GM23338 (cell line): ENCODE measurements around the gene BRSK1. TPM values are rescaled to one million over a fixed set of nuclear protein-coding genes. Genes with fewer than 3 reads are reported as not detected.

Source experiments
- ATAC-seq: fragments of 200-7000 bp; cut with Tn5 transposase; 3 replicates; pipeline ENCODE4 v1.9.1; 2020
- DNase-seq: peaks from one replicate; pipeline ENCODE4 v3.0.0-alpha.2; 2015; ENCODE audit warnings: low spot score
- H2AFZ ChIP-seq: fragments of 200-600 bp; sonication (generic); 2 replicates; pipeline ENCODE4 v1.8.0; 2016; ENCODE audit warnings: antibody characterized with exemption, mild to moderate bottlenecking, moderate library complexity
- H3F3A ChIP-seq: fragments of 200-600 bp; sonication (generic); replicated peaks from 2 replicates; pipeline ENCODE4 v1.8.0; 2017; ENCODE audit warnings: antibody characterized with exemption, mixed run types, low read depth
- H3K27ac ChIP-seq: fragments of 200-600 bp; sonication (generic); 2 replicates; pipeline ENCODE4 v1.6.1; 2016; ENCODE audit warnings: low read depth
- H3K27me3 ChIP-seq: fragments of 200-600 bp; sonication (generic); 2 replicates; pipeline ENCODE4 v1.8.0; 2016; ENCODE audit warnings: mild to moderate bottlenecking, mixed run types, moderate library complexity; ENCODE audit not compliant: insufficient read depth
- H3K36me3 ChIP-seq: fragments of 200-600 bp; sonication (generic); 2 replicates; pipeline ENCODE4 v1.8.0; 2016; ENCODE audit warnings: mild to moderate bottlenecking; ENCODE audit not compliant: insufficient read depth
- H3K4me1 ChIP-seq: fragments of 200-600 bp; sonication (generic); 2 replicates; pipeline ENCODE4 v1.8.0; 2016; ENCODE audit warnings: mild to moderate bottlenecking, moderate library complexity; ENCODE audit not compliant: insufficient read depth
- H3K4me2 ChIP-seq: fragments of 200-600 bp; sonication (generic); 2 replicates; pipeline ENCODE4 v1.7.1; 2017; ENCODE audit warnings: mixed run types
- H3K4me3 ChIP-seq: fragments of 200-600 bp; sonication (generic); 2 replicates; pipeline ENCODE4 v1.6.1; 2016; ENCODE audit warnings: mixed run types
- H3K79me2 ChIP-seq: fragments of 200-600 bp; sonication (generic); replicated peaks from 2 replicates; pipeline ENCODE4 v1.8.0; 2017; ENCODE audit warnings: mild to moderate bottlenecking; ENCODE audit not compliant: insufficient read depth
- H3K9me2 ChIP-seq: fragments of 200-600 bp; sonication (generic); 2 replicates; pipeline ENCODE4 v1.8.0; 2017; ENCODE audit not compliant: insufficient read depth
- H4K20me1 ChIP-seq: fragments of 200-600 bp; sonication (generic); replicated peaks from 2 replicates; pipeline ENCODE4 v1.8.0; 2017; ENCODE audit warnings: mild to moderate bottlenecking; ENCODE audit not compliant: insufficient read depth
- H3K27ac Mint-ChIP-seq: 2 replicates; pipeline ENCODE4 v1.8.0; 2020; ENCODE audit warnings: inconsistent platforms, mild to moderate bottlenecking, moderate library complexity, mixed read lengths
- H3K27me3 Mint-ChIP-seq: 3 replicates; pipeline ENCODE4 v1.8.0; 2022; ENCODE audit warnings: low read depth, mild to moderate bottlenecking, moderate library complexity, mixed read lengths, inconsistent platforms; ENCODE audit not compliant: insufficient read depth, poor library complexity
- H3K36me3 Mint-ChIP-seq: 3 replicates; pipeline ENCODE4 v1.8.0; 2021; ENCODE audit warnings: low read depth, mild to moderate bottlenecking, inconsistent platforms, moderate library complexity, mixed read lengths
- H3K4me1 Mint-ChIP-seq: 3 replicates; pipeline ENCODE4 v1.8.0; 2020; ENCODE audit warnings: mild to moderate bottlenecking, inconsistent platforms, mixed read lengths
- H3K4me3 Mint-ChIP-seq: 3 replicates; pipeline ENCODE4 v1.8.0; 2021; ENCODE audit warnings: moderate library complexity, mild to moderate bottlenecking, inconsistent platforms, mixed read lengths
- H3K9me3 Mint-ChIP-seq: 3 replicates; pipeline ENCODE4 v1.8.0; 2020; ENCODE audit warnings: moderate library complexity, mild to moderate bottlenecking, inconsistent platforms, mixed read lengths
- CREB1 ChIP-seq: fragments of 250-450 bp; sonication (Bioruptor Pico); IDR thresholded peaks from 2 replicates; pipeline ENCODE4 v1.5.0; 2020; ENCODE audit warnings: low read depth, mild to moderate bottlenecking, moderate library complexity
- EZH2 ChIP-seq: fragments of 200-600 bp; sonication (generic); IDR thresholded peaks from one replicate; pipeline ENCODE4 v1.8.0; 2017; ENCODE audit warnings: antibody characterized with exemption, mild to moderate bottlenecking, low read depth; ENCODE audit not compliant: unreplicated experiment
- EZH2phosphoT487 ChIP-seq: fragments of 200-600 bp; sonication (generic); IDR thresholded peaks from one replicate; pipeline ENCODE4 v1.8.1; 2018; ENCODE audit warnings: antibody characterized with exemption; ENCODE audit not compliant: unreplicated experiment
- JUNB ChIP-seq: IDR thresholded peaks from one replicate; pipeline ENCODE4 v1.6.1; 2016; ENCODE audit warnings: antibody characterized with exemption; ENCODE audit not compliant: unreplicated experiment
- REST ChIP-seq: IDR thresholded peaks from one replicate; pipeline ENCODE4 v1.6.1; 2018; ENCODE audit warnings: antibody characterized with exemption; ENCODE audit not compliant: unreplicated experiment
- ZNF114 ChIP-seq: fragments of 250-450 bp; sonication (Bioruptor Pico); IDR thresholded peaks from 2 replicates; pipeline ENCODE4 v1.5.0; 2020; ENCODE audit warnings: mild to moderate bottlenecking, moderate library complexity
- ZNF331 ChIP-seq: fragments of 250-450 bp; sonication (Bioruptor Pico); IDR thresholded peaks from 2 replicates; pipeline ENCODE4 v1.5.0; 2020; ENCODE audit warnings: low read depth, mild to moderate bottlenecking, moderate library complexity
- ZNF462 ChIP-seq: fragments of 250-450 bp; sonication (Bioruptor Pico); IDR thresholded peaks from 2 replicates; pipeline ENCODE4 v1.5.0; 2020; ENCODE audit warnings: mild to moderate bottlenecking, moderate library complexity
- polyA plus RNA-seq: library from polyadenylated mRNA; unstranded; fragments of >200 nt; fragmentation: Nextera tagmentation; extraction: Ambion mirVana; gene quantifications from 2 replicates; pipeline ENCODE4 v1.2.1, GENCODE V29; 2016
- total RNA-seq: library from RNA; depleted of rRNA; stranded (reverse); fragments of >200 nt; shearing (Covaris generic); gene quantifications from 2 replicates; pipeline ENCODE4 v1.2.3, GENCODE V29; 2014
- TF ChIP-seq, protein P1 (sequence below): IDR thresholded peaks from 2 replicates; pipeline ENCODE4 v1.6.1; 2016; ENCODE audit warnings: antibody characterized with exemption
- TF ChIP-seq, protein P2 (sequence below), 2 experiments: fragments of 200-600 bp in 1 of 2; sonication (generic) in 1 of 2; conservative IDR thresholded peaks; 2 replicates each; pipeline versions ENCODE4 v1.5.1 to v1.6.1; 2016 to 2017; ENCODE audit warnings: antibody characterized with exemption in 2 of 2, low read depth in 2 of 2, mild to moderate bottlenecking in 2 of 2, moderate library complexity in 1 of 2

BRSK1 gene
- total and polyA plus RNA-seq, 2 experiments from 2014 or later: 2.3 to 17.2 TPM

- H4K20me1 ChIP-seq: no peaks in the 10 kb centered on the region; the same call in none of the 2 replicates
- no peaks in the 10 kb centered on the region for H3K4me1 Mint-ChIP-seq
- H3K4me3 ChIP-seq: no peak overlapping the region
- no peak for DNase-seq
- H3K4me3 Mint-ChIP-seq: no peak overlapping the region
- peaks cover 2% of the 10 kb centered on the region; the same call in 1 of the 2 replicates for H3K79me2 ChIP-seq
- H3K27me3 Mint-ChIP-seq: no peaks in the 10 kb centered on the region
- no peaks in the 10 kb centered on the region; the same call in 1 of the 2 replicates for H3K36me3 ChIP-seq
- no peaks in the 10 kb centered on the region for H3K4me1 ChIP-seq
- H3K27ac ChIP-seq: no peak overlapping the region
- no peak overlapping the region for H3K27ac Mint-ChIP-seq
- TF ChIP-seq CREB1 (CRISPR knock-in tag): no peak
- TF ChIP-seq REST: no peak
- TF ChIP-seq ZNF114: no peak
- no peak for TF ChIP-seq EZH2phosphoT487
- TF ChIP-seq, protein P1, sequence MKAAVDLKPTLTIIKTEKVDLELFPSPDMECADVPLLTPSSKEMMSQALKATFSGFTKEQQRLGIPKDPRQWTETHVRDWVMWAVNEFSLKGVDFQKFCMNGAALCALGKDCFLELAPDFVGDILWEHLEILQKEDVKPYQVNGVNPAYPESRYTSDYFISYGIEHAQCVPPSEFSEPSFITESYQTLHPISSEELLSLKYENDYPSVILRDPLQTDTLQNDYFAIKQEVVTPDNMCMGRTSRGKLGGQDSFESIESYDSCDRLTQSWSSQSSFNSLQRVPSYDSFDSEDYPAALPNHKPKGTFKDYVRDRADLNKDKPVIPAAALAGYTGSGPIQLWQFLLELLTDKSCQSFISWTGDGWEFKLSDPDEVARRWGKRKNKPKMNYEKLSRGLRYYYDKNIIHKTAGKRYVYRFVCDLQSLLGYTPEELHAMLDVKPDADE: no peak
- no peak for TF ChIP-seq EZH2
- no peak for TF ChIP-seq ZNF462 (CRISPR knock-in tag)
- no peak for TF ChIP-seq ZNF331
- TF ChIP-seq, protein P2, sequence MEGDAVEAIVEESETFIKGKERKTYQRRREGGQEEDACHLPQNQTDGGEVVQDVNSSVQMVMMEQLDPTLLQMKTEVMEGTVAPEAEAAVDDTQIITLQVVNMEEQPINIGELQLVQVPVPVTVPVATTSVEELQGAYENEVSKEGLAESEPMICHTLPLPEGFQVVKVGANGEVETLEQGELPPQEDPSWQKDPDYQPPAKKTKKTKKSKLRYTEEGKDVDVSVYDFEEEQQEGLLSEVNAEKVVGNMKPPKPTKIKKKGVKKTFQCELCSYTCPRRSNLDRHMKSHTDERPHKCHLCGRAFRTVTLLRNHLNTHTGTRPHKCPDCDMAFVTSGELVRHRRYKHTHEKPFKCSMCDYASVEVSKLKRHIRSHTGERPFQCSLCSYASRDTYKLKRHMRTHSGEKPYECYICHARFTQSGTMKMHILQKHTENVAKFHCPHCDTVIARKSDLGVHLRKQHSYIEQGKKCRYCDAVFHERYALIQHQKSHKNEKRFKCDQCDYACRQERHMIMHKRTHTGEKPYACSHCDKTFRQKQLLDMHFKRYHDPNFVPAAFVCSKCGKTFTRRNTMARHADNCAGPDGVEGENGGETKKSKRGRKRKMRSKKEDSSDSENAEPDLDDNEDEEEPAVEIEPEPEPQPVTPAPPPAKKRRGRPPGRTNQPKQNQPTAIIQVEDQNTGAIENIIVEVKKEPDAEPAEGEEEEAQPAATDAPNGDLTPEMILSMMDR (conservative IDR thresholded peaks at IDR 0.05; ENCODE audit: low read depth in 2 of 2): no peak
- no peak for TF ChIP-seq JUNB
- peaks cover 43% of the 10 kb centered on the region for H3K36me3 Mint-ChIP-seq
- ATAC-seq: no peak
- no peaks in the 10 kb centered on the region for H3K27me3 ChIP-seq
- H3K9me2 ChIP-seq: no peaks in the 10 kb centered on the region
- no peak overlapping the region for H2AFZ ChIP-seq
- H3F3A ChIP-seq: no peaks in the 10 kb centered on the region
- no peaks in the 10 kb centered on the region for H3K9me3 Mint-ChIP-seq
- no peak overlapping the region for H3K4me2 ChIP-seq
Observed at GRCh38 chr19:55242517-55242916, 41.3 kb upstream of the BRSK1 start.
